Measurements from ENCODE around the gene ZBED6.
"Not testable (repeated sequence)": the region's sequence is repeated elsewhere in the genome, so short reads cannot be mapped to it uniquely, and the experiment has no call there.

Gene ZBED6, protein sequence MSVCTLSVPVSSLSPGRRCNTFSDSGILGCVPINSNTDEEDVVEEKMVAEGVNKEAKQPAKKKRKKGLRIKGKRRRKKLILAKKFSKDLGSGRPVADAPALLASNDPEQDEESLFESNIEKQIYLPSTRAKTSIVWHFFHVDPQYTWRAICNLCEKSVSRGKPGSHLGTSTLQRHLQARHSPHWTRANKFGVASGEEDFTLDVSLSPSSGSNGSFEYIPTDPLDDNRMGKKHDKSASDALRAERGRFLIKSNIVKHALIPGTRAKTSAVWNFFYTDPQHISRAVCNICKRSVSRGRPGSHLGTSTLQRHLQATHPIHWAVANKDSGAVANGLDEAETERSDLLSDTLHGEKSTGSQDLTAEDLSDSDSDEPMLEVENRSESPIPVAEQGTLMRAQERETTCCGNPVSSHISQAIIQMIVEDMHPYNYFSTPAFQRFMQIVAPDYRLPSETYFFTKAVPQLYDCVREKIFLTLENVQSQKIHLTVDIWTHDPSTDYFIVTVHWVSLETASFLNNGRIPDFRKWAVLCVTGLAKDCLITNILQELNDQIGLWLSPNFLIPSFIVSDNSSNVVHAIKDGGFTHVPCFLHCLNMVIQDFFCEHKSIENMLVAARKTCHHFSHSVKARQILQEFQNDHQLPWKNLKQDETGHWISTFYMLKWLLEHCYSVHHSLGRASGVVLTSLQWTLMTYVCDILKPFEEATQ (N-terminal part only)

DNA sequence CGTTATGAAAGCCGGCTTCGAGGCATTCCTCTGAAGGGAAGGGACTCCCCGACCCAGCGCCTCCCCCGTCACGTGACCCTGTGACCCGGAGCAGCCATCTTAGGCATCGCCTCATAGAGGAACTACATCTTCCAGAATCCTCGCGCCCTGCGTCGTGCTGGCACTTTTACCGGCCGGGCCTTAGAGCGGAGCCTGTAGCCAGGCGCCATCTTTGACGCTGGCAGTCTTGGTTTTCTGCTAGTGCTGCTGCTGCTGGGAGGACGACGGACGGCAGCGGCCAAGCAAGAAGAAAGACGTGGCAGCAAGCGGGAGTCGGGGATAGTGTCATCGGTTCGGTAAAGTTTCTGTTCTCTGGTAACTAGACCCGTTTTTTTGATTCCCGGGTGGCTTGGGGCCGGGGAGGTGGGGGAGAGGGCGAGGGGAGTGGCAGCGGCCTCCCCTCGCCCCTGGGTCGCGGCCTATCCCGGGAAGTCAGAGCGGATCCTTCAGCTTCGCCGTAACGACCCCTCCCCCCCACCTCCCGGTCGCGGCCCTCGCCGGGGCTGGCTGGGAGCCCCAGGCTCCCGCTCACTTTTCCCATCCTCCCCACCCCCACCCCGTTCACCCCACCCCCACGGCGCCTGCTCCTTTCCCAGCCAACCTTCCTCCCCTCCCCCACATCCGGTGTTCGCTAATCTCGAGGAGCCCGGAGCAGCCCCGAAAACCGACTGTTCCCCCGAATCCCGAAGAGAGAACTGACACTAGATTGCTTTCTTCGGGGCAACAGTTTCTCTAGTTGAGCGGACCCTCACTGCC lies at the start of gene ZBED6, which contains the start of gene ZC3H11A:
ZBED6 (plus strand) TSS at position 183 of the 795 bp plus-strand sequence. CDS start 1,900 bp downstream, outside the sequence.
ZC3H11A (plus strand) TSS at position 183 of the 795 bp plus-strand sequence. CDS start 21,448 bp downstream, outside the sequence.
- DNase-seq: peak; percentile 99

DNA sequence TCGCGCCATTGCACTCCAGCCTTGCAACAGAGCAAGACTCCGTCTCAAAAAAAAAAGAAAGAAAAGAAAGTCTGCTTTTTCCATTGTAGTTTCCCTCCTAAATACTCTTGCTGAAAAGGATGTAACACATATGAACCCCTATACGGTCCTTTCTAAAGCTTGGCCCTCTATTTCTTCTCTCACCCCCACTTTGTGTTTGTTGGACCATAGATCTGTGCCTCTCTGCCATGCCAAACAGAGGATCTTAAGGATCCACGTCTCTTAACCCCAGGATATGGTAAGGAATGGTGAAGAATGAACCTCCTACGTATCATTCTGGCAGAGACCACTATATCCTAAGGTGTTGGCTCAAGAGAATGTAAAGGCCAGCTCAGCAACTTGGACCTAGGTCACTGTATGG lies 49.1 kb upstream of the ZBED6 start:
- DNase-seq: no peak

DNA sequence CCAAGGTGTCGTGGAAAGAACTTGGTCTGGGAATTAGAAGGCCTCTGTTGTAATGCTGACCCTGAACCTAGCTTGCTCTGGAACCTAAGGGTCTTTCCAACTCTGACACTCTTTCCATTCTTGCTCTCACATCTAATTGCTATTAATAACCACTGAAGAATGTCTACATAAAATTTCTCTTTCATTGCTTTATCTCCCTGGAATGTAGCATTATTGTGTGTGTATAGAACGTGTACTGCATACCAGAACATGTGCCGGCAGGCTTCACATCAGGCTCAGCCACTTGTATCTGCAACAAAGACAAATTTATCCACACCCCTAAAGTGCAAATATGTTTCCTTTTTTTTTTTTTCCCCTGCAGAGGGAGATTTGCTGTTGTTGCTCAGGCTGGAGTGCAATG lies 44.4 kb upstream of the ZBED6 start:
- no peak for DNase-seq

DNA sequence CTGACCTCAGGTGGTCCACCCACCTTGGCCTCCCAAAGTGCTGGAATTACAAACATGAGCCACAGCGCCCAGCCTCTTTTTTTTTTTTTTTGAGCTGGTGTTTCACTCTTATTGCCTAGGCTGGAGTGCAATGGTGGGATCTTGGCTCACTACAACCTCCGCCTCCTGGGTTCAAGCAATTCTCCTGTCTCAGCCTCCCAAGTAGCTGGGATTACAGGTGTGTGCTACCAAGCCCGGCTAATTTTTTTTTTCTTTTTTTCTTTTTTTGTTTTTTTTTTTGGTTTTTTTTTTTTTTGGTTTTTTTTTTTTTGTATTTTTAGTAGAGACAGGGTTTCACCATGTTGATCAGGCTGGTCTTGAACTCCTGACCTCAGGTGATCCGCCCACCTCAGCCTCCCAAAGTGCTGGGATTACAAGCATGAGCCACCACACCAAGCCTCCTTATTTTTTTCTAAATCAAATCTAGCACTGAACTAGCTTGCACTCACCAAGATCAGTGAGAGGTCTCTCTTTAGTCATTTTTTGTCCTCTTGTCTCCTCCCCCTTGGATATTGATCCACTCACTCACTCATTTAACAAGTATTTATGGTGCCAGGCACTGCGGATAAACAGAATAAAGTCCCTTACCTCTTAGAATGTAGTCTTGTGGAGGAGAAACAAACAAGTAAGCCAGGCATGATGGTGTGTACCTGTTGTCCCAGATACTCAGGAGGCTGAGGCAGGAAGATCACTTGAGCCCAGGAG lies 43.6 kb upstream of the ZBED6 start:
- not testable (repeated sequence) for DNase-seq

DNA sequence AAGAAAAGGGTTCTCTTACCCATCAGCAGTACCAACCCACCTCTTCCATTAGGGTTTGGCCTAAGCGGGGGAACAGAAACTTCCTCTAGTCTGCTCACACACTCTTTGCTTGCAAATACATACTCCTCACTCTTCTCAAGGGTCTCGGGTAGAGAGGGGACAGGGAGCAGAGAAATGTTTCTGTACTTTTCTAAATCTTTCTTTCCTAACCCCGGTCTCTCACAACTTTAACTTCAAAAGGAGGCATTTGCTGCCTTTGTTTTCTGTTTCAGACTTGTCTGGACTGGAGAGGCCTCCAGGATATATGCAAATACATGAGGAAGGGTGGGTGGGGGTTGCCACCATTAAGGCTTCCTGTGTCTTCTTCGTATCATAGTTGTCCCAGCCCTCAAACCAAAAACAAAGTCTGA lies 41.0 kb upstream of the ZBED6 start:
- peak; percentile 27 for DNase-seq

DNA sequence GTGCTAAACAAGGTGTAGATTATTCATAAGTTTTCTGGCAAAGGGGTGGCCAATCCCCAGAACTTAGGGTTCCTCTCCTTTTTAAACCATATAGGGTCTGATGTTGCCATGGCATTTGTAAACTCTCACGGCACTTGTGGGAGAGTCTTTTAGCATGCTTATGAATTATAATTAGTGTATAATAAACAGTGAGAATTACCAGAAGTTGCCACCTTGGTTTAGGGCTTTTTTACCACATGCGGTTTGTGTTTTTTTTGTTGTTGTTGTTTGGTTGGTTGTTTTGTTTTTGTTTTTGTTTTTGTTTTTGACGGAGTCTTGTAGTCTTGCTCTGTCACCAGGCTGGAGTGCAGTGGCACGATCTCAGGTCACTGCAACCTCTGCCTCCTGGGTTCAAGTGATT lies 39.4 kb upstream of the ZBED6 start:
- DNase-seq: no peak

DNA sequence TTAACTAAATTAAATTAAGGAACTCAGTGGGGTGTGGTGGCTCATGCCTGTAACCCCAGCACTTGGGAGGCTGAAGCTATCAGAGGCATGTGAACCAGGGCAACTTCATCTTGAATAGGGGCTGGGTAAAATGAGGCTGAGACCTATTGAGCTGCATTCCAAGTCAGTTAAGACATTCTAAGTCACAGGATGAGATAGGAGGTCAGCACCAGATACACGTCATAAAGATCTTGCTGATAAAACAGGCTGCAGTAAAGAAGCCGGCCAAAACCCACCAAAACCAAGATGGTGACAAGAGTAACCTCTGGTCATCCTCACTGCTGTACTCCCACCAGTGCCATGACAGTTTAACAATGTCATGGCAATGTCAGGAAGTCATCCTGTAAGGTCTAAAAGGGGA lies 36.7 kb upstream of the ZBED6 start:
- DNase-seq: not testable (repeated sequence)

DNA sequence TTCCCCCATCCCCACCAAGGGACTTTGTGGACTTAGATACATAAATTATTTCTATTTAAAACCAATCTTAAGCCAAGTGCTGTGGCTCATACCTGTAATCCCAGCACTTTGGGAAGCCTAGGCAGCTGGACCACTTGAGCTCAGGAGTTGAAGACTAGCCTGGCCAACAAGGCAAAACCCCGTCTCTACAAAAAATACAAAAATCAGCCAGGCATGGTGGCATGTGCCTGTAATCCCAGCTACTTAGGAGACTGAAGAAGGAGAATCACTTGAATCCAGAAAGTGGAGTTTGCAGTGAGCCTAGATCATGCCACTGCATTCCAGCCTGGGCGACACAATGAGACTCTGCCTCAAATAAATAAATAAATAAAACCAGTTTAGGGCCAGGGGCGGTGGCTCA lies 34.9 kb upstream of the ZBED6 start:
- no peak for DNase-seq

DNA sequence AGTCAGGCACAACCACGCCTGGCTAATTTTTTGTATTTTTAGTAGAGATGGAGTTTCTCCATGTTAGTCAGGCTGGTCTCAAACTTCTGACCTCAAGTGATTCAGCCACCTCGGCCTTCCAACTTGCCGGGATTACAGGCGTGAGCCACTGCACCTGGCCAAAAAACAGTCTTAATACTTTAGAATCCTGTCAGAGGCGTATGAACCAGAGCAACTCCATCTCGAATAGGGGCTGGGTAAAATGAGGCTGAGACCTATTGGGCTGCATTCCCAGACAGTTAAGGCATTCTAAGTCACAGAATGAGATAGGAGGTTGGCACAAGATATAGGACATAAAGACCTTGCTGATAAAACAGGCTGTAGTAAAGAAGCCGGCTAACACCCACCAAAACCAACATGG lies 33.5 kb upstream of the ZBED6 start:
- DNase-seq: not testable (repeated sequence)

DNA sequence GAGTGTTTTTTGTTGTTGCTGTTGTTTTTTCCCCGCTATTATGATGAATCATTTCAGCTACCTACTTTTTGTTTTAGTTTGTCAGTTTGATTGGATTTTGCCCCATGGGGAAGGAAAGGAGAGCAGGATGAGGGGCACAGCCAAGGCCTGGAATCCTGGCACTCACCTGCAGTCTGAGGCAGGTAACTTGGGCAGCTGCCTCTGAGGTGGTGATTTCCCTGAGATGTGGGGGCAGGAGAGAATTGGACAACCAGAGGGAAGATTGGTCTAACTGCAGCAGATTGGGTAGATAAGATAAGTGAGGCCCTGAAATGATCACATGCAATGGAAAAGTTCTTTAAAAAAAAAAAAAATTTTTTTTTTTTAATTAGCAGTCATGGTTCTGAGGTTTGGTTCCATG lies 31.9 kb upstream of the ZBED6 start:
- DNase-seq: no peak

DNA sequence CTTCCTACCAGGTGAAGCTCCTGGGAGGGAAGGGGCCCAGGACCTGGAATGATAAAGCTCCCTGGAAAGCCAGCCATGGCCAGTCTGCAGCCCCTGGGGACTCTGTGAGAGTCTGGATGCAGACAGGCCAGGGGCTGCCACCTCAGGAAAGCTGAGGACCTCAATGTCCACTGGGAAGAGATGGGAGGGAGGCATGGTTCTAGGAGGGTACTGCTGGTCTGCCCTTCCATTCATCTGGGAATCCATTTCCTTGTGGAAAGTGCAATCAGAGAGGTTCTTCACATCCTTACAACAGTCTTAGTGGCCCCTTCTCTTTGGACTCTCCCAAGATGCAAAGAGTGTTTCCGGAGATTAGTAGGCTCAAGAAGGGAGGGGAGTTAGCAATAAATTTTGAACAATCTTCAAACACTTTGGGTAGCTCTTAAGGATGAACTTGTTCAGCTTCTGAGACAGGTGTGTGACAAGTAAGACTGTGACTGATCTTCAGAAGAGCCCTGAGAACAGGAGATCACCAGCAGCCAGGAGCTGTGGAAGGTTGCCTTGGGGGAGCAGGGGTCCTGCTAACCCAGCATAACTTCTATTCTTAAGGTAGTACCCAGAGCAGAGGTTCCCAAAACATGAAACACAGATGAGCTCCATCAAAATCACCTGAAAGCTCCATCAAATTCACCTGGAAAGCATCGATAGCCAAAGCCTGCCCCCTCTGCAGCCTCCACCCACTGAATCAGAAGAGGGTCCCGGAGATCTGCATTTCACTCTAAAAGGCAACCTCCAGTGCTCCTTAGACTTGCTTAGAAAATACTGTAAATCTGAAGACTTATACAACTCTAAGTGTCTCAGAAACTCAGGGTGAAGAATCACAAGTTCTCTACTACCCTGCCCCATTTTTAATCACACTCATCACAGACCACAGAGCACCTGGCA lies 31.1 kb upstream of the ZBED6 start:
- DNase-seq: no peak

DNA sequence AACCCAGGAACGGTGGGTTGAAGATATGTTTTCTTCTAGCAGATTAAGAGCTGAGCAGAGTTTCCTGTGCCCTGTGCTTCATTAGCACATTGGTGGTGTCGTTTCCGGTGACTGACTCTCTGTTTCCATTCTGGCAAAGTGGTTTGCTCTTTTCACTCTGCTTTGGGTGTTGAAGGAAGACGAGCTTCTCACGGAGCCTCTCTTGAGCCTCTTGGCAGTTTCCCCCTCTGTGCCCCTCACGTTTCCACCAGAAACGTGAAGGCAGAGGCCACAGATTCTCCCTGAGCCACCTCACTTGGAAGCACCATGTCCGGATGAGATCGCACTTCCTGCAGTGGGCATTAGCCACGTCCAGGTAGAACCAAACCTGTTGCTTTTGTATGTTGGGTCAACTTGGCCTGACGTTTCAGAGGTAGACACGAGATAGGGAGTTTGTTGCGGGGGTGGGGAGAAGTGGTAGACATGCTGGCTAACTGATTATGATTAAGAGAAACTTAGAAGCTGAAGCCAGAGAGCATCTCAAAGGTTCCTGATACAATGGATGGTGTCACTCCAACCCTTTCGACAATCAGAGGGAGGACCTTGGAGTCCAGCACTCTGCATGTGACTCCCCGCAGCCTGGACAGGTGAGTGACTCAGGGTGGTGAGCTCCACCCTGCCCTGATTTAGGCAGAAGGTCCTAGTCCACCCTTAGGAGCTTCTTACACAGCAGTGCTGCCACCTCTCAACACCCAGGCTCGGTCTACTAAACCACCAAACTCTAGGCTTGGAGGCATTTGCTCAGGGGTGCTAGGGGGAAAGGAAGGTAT lies 30.2 kb upstream of the ZBED6 start, which contains the start of gene LAX1:
LAX1 (plus strand) TSS at position 155 of the 809 bp plus-strand sequence; CDS start at position 538, 383 bp downstream.
- peak; percentile 84 for DNase-seq

DNA sequence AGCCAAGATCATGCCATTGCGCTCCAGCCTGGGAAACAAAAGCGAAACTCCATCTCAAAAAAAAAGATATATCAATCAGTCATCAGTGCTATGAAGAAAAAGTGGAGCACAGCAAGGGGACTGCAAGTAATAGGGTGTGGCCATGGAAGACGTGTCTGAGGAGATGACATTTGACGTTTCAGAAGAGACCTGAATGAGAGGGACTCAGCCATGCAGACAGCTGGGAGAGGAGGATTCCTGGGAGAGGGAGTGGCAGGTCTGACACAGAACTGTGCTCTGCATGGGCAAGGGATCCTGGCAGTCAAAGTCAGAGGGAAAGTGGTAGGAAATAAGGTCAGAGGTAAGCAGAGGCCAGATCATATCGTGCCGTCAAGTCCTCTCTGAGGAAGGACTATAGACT lies 27.2 kb upstream of the ZBED6 start:
- no peak for DNase-seq

DNA sequence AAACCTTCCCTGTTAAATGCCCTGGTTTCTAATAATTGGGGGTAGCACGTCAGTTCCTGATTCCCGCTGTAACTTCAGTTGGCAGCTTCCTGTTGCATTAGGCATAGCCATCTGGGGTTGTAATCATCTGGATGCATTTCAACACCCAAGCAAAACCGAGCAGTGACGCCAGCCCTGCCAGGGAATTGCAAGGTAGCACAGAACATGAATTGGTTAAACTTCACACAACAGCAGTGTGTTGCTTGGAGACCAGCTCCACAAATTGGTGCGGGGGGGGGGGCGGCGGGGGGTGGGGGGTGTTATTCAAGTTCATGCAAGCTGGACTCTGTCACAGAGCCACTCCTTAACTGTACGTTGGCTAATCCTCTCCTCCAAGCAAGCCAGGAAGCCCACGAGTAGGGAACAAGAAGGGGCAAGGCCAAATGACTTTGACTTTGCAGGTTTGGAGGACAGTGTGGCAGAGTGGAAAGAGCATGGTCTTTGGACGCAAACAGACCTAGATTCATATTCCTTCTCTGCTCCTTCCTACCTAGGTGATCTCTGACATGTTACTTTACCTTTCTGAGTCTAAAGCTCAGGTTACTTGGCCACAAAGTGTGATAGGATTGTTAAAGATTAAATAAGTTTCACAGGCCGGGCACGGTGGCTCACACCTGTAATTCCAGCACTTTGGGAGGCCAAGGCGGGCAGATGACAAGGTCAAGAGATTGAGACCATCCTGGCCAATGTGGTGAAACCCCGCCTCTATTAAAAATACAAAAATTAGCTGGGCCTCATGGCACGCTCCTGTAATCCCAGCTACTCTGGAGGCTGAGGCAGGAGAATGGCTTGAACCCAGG lies 25.7 kb upstream of the ZBED6 start:
- DNase-seq: no peak

DNA sequence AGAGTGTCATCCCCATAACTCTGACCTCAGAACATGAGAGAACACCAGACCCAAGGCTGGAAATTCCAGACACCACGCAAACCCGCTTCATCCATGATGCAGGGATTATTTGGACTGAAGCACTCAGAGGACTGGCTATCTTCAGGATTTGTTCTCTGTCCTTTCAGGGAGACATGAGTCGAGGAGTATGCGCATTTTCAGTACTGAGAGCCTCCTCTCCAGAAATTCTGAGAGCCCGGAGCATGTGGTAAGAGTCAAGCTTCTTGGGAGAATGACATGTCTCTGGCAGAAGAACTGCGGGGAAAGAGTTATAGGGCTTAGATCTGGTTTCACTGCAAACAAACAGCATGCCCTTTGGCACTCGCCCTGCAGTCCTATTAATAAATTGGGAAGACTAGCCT lies 23.5 kb upstream of the ZBED6 start:
- DNase-seq: no peak

DNA sequence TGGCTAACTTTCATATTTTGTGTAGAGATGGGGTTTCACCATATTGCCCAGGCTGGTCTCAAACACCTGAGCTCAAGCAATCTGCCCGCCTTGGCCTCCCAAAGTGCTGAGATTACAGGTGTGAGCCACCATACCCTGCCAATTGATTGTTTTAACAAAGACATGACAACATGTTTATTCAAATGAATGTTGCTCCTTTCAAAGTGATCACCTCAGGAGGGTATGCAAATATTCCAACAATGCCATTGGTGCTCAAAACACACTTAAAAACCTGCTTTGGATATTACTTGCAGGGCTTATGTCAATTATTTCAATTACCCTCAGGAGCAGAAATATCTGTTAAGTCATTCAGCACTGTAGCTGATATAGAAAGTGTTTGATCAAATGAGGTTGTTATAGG lies 22.6 kb upstream of the ZBED6 start:
- no peak for DNase-seq

DNA sequence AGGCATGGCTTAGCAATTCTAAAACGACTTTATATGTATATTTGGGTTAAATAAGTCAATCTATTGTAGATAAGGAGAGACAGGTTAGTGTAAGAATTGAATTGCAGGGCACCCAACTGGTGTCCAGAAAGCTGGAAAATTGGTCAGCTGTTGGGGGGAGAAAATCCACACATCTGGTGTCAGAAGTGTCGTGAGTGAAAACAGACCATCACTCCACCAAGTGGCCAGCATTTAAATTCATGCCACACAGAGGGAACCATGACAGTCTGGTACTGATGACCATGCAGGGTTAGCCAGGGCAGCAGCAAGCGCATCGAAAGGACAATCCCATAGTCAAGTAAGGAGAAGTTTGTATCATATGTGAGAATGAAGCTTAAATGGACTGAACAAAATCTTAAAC lies 18.8 kb upstream of the ZBED6 start:
- DNase-seq: no peak

DNA sequence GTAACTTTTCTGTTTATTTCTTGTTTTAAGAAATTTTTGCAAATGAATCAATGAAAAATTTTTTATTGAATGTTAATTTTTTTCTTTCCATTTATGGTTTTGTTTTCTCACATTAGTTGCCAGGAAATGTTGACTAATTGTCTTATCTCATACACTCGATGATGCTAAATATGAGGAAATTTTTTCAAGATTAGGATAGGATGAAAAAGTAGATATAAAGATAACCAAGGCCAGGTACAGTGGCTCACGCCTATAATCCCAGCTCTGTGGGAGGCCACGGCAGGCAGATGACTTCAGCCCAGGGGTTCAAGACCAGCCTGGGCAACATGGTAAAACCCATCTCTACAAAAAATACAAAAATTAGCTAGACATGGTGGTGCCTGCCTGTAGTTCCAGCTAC lies 17.8 kb upstream of the ZBED6 start:
- DNase-seq: no peak

DNA sequence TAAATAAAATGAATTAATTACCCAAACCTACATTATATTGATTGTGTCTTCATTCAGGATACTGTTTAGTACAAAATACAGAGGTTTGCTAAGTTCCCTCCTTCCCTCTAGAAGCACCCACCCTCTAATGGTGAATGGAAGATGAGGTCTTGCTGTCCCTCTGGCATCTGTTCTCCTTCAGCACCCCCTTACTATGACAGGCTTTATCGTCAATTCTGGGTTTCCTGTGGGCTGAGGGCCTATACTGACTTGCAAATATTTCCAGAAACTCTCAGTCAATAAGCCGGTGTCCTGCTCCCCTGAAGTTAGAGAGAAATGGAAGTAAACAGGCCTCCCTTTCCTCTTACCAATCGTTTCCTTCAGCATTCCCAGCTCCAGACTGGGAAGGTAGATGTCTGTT lies 17.3 kb upstream of the ZBED6 start:
- no peak for DNase-seq

DNA sequence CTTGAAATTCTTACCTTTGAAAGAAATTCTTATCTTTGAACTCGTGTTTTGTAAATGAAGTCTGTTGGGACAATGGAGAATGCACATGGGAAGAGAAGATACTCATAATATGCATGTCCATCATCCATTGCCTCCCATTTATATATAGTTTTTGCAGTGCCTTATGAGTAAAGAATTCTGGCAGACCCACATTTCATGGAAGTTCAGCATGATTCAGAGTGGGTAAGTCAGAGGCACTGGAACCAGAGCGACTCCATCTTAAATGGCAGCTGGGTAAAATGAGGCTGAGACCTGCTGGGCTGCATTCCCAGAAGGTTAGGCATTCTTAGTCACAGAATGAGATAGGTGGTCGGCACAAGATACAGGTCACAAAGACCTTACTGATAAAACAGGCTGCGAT lies 16.6 kb upstream of the ZBED6 start:
- DNase-seq: no peak

All from stimulated activated CD4-positive, alpha-beta T cell treated with anti-CD3 and anti-CD28 coated beads, Interleukin-4, amount 100 ng/mL, for 24 hours (primary cell).